BLaER1 (cell line): ENCODE measurements around the gene DHX8.
A peak's percentile ranks its signal among the peaks of the same experiment; 100 is the strongest.

Experiments
- H3K27ac ChIP-seq: shearing (Covaris generic); formaldehyde crosslinking; 2 replicates; pipeline ENCODE4 v1.8.1; 2022
- H3K27me3 ChIP-seq: shearing (Covaris generic); formaldehyde crosslinking; 2 replicates; pipeline ENCODE4 v1.8.1; 2022
- H3K36me3 ChIP-seq: shearing (Covaris generic); formaldehyde crosslinking; 2 replicates; pipeline ENCODE4 v1.8.1; 2022
- H3K4me1 ChIP-seq: shearing (Covaris generic); formaldehyde crosslinking; 2 replicates; pipeline ENCODE4 v1.8.1; 2022
- H3K4me2 ChIP-seq: shearing (Covaris generic); formaldehyde crosslinking; 2 replicates; pipeline ENCODE4 v1.8.1; 2022
- H3K4me3 ChIP-seq: shearing (Covaris generic); formaldehyde crosslinking; 2 replicates; pipeline ENCODE4 v1.8.1; 2022
- H3K9ac ChIP-seq: shearing (Covaris generic); formaldehyde crosslinking; 2 replicates; pipeline ENCODE4 v1.8.1; 2022
- H3K9me3 ChIP-seq: shearing (Covaris generic); formaldehyde crosslinking; 2 replicates; pipeline ENCODE4 v1.8.1; 2022
- H4K20me1 ChIP-seq: shearing (Covaris generic); formaldehyde crosslinking; 2 replicates; pipeline ENCODE4 v1.8.1; 2022
- Cebpa-rat ChIP-seq: shearing (Covaris generic); IDR thresholded peaks from 2 replicates; pipeline ENCODE4 v1.8.1; 2022

Gene DHX8

GRCh38 chr17:43532581-43532980, 48.8 kb downstream of the DHX8 start:
- Histone ChIP-seq H3K36me3 (peaks cover 16% of the 10 kb centered on the region), H3K9me3 (no peaks in the 10 kb centered on the region), H3K27me3 (no peaks in the 10 kb centered on the region), H3K9ac (no peak overlapping the region), H3K4me2 (no peak overlapping the region), H4K20me1 (peaks cover 22% of the 10 kb centered on the region; the same call in 1 of the 2 replicates), H3K4me3 (no peak overlapping the region), H3K27ac (no peak overlapping the region), H3K4me1 (peaks cover 41% of the 10 kb centered on the region)
- no peak for TF ChIP-seq Cebpa-rat

DNA sequence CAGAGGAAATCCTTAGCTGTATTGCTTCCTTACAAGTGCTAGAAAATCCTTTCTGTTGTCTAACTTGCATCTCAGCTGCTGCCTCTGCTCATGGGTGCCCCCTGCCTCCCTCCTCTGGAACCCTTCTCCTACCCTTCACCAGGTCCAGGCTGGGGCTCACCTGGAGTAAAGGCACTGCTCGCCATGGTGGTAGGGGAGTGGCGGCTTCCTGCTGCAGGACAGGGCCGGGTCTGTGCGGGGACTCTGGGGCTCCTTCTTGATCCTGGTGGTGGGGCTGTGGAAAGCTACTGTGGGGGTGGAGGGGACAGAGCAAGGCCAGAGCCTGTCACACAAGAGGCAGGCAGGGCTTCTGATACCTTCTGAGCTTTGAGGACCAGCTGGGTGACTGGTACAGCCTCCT, 49.9 kb downstream of the DHX8 start:
- H3K4me2 ChIP-seq = no peak overlapping the region
- no peak overlapping the region for H3K9ac ChIP-seq
- TF ChIP-seq Cebpa-rat = no peak
- H3K36me3 ChIP-seq = peaks cover 4% of the 10 kb centered on the region; the same call in 1 of the 2 replicates
- no peaks in the 10 kb centered on the region for H3K27me3 ChIP-seq
- H3K27ac ChIP-seq = no peak overlapping the region
- peaks cover 41% of the 10 kb centered on the region for H3K4me1 ChIP-seq
- H3K9me3 ChIP-seq = no peaks in the 10 kb centered on the region
- no peak overlapping the region for H3K4me3 ChIP-seq
- 0 out of 2 replicates have a peak, but pooled peaks cover 12% of the 10 kb centered on the region for H4K20me1 ChIP-seq

DNA sequence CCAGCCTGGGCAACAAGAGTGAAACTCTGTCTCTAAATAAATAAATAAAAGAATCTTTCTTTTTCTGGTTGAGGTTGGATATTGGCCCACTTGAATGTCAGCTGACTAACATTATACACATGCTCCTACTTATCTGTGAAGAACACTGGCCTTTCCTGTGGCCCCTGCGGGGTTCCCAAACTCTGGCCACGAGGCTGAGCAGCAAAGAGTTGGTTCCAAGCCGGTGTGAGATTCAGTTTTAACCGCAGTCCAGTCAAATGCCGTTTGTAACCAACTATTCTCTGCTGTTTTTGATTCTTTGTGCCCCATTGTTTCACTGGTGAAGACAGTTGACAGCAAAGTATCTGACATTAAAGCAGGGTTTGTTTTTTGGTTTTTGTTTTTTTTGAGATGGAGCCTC, 51.1 kb downstream of the DHX8 start:
- Histone ChIP-seq H3K36me3 (no peaks in the 10 kb centered on the region), H4K20me1 (0 out of 2 replicates have a peak, but pooled peaks cover 5% of the 10 kb centered on the region), H3K27ac (no peak overlapping the region), H3K27me3 (no peaks in the 10 kb centered on the region), H3K4me2 (no peak overlapping the region), H3K4me3 (no peak overlapping the region), H3K9me3 (no peaks in the 10 kb centered on the region), H3K9ac (no peak overlapping the region), H3K4me1 (peaks cover 30% of the 10 kb centered on the region)
- TF ChIP-seq Cebpa-rat = no peak

- Histone ChIP-seq H3K9ac (no peak overlapping the region), H3K27ac (no peak overlapping the region), H3K4me2 (peak overlapping the region; percentile 57), H3K27me3 (no peaks in the 10 kb centered on the region), H3K9me3 (no peaks in the 10 kb centered on the region), H3K36me3 (no peaks in the 10 kb centered on the region), H3K4me1 (peaks cover 24% of the 10 kb centered on the region), H4K20me1 (no peaks in the 10 kb centered on the region), H3K4me3 (no peak overlapping the region)
- no peak for TF ChIP-seq Cebpa-rat
Observed at GRCh38 chr17:43536236-43536992, 52.6 kb downstream of the DHX8 start.

DNA sequence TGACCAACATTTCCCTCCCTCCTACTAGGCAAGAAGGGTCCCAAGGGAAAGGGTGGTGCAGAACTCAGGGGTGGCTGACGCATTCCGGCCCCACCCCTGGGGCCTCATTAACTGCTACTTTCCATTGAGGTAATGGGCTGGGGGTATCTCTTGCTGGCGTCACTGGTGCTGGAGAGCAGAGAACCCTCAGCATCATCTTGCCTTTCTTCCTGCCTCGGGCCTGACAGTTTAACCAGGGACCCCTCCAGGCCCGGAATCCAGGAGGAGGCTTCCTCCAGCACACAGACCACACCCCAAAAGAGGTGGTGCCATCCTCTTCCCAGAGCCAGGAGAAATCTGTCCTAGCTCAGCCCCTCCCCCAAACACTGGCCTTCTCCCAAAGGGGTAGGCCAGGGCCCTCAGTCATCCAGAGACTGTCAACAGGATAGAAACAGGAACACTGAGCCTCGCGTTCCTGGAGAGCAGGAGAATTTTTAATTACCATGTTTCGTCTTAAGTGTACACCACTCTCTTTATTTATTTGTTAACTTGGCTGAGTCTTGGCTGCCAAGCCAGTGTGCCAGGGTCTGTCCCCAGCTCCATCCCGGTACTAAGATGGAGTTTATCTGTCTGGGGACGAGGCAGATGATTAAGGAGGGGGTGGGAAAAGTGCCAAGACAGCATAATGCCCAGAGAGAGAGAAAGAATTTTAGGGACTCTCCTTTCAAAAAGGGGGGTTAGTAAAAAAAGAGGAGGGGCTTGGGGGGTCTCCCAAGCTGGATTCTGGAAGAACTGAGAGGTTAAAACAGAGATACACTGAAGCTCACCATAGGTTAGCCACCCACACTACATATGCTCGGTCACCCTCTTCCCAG, 57.3 kb downstream of the DHX8 start:
- Histone ChIP-seq H3K9ac (no peak overlapping the region), H4K20me1 (no peaks in the 10 kb centered on the region; the same call in none of the 2 replicates), H3K36me3 (no peaks in the 10 kb centered on the region), H3K9me3 (no peaks in the 10 kb centered on the region), H3K4me1 (peaks cover 34% of the 10 kb centered on the region), H3K27ac (no peak overlapping the region), H3K27me3 (peaks cover 36% of the 10 kb centered on the region), H3K4me2 (peak overlapping the region; percentile 26), H3K4me3 (no peak overlapping the region)
- no peak for TF ChIP-seq Cebpa-rat

GRCh38 chr17:43542859-43543258, 59.1 kb downstream of the DHX8 start:
- no peaks in the 10 kb centered on the region for H3K36me3 ChIP-seq
- peaks cover 51% of the 10 kb centered on the region for H3K27me3 ChIP-seq
- no peak overlapping the region for H3K4me2 ChIP-seq
- H3K9ac ChIP-seq = no peak overlapping the region
- TF ChIP-seq Cebpa-rat = no peak
- no peaks in the 10 kb centered on the region for H3K9me3 ChIP-seq
- no peak overlapping the region for H3K27ac ChIP-seq
- H3K4me3 ChIP-seq = no peak overlapping the region
- no peaks in the 10 kb centered on the region; the same call in none of the 2 replicates for H4K20me1 ChIP-seq
- H3K4me1 ChIP-seq = peaks cover 31% of the 10 kb centered on the region

- H3K9me3 ChIP-seq = no peaks in the 10 kb centered on the region
- H3K36me3 ChIP-seq = no peaks in the 10 kb centered on the region
- H3K4me1 ChIP-seq = peaks cover 31% of the 10 kb centered on the region
- no peak overlapping the region for H3K27ac ChIP-seq
- H4K20me1 ChIP-seq = no peaks in the 10 kb centered on the region; the same call in none of the 2 replicates
- H3K9ac ChIP-seq = no peak overlapping the region
- no peak for TF ChIP-seq Cebpa-rat
- H3K27me3 ChIP-seq = peaks cover 51% of the 10 kb centered on the region
- no peak overlapping the region for H3K4me3 ChIP-seq
- no peak overlapping the region for H3K4me2 ChIP-seq
Observed at GRCh38 chr17:43543300-43543699, 59.5 kb downstream of the DHX8 start.

GRCh38 chr17:43543771-43544575, 60.2 kb downstream of the DHX8 start:
- Histone ChIP-seq H3K9ac (no peak overlapping the region), H3K4me3 (no peak overlapping the region), H3K27ac (no peak overlapping the region), H3K9me3 (no peaks in the 10 kb centered on the region), H4K20me1 (no peaks in the 10 kb centered on the region; the same call in none of the 2 replicates), H3K4me2 (peak overlapping the region; percentile 100), H3K4me1 (peaks cover 31% of the 10 kb centered on the region), H3K36me3 (no peaks in the 10 kb centered on the region), H3K27me3 (peaks cover 51% of the 10 kb centered on the region)
- no peak for TF ChIP-seq Cebpa-rat

GRCh38 chr17:43545383-43545632, 61.5 kb downstream of the DHX8 start:
- Histone ChIP-seq H3K36me3 (no peaks in the 10 kb centered on the region), H3K27ac (no peak overlapping the region), H3K9me3 (no peaks in the 10 kb centered on the region), H3K4me3 (peak overlapping the region; percentile 74), H3K4me2 (peak overlapping the region; percentile 100), H3K9ac (peak overlapping the region; percentile 76; the same call in 1 of the 2 replicates), H3K4me1 (peaks cover 31% of the 10 kb centered on the region), H4K20me1 (no peaks in the 10 kb centered on the region; the same call in none of the 2 replicates), H3K27me3 (peaks cover 51% of the 10 kb centered on the region)
- no peak for TF ChIP-seq Cebpa-rat
